Cardiac fibroblast (primary cell): ENCODE data around the gene STPG2.

Experiments
- DNase-seq, 2 donors: peaks; one replicate each; pipeline versions ENCODE4 v3.0.0 to v3.0.0-alpha.2; 2010; ENCODE audit warnings: low read depth in 2 of 2
- H3K4me3 ChIP-seq, 2 donors: replicated peaks in 1 of 2; 1 replicate in 1 of 2; 2 replicates in 1 of 2; pipeline ENCODE4 v1.5.1; 2011; ENCODE audit warnings: low read depth in 2 of 2, low read length in 2 of 2, mild to moderate bottlenecking in 2 of 2, moderate library complexity in 1 of 2
- TF ChIP-seq, protein P1 (sequence below): IDR thresholded peaks from one replicate; pipeline ENCODE4 v1.5.1; 2011; ENCODE audit warnings: low read depth, mild to moderate bottlenecking, low read length, inconsistent platforms

STPG2 gene

DNA sequence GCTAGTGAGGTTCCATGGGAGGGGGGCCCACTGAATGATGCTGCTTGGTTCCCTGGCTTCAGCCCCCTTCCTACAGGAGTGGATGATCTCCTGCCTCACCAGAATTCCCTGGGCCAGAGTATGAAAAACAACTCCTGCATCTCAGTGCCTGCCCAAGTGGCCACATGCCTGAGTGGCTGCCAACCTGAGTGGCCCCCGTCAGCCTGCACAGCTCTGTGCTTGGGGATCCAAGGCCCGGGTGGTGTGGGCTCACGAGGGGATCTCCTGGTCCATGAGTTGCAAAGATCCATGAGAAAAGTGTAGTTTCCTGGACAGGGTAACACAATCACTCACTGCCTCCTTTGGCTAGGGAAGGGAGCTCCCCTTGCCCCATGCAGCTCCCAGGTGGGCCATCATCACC lies 17.1 kb downstream of the STPG2 start:
- DNase-seq, result no peak
- TF ChIP-seq, protein P1, sequence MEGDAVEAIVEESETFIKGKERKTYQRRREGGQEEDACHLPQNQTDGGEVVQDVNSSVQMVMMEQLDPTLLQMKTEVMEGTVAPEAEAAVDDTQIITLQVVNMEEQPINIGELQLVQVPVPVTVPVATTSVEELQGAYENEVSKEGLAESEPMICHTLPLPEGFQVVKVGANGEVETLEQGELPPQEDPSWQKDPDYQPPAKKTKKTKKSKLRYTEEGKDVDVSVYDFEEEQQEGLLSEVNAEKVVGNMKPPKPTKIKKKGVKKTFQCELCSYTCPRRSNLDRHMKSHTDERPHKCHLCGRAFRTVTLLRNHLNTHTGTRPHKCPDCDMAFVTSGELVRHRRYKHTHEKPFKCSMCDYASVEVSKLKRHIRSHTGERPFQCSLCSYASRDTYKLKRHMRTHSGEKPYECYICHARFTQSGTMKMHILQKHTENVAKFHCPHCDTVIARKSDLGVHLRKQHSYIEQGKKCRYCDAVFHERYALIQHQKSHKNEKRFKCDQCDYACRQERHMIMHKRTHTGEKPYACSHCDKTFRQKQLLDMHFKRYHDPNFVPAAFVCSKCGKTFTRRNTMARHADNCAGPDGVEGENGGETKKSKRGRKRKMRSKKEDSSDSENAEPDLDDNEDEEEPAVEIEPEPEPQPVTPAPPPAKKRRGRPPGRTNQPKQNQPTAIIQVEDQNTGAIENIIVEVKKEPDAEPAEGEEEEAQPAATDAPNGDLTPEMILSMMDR, result no peak
- H3K4me3 ChIP-seq, result no peak overlapping the region

DNA sequence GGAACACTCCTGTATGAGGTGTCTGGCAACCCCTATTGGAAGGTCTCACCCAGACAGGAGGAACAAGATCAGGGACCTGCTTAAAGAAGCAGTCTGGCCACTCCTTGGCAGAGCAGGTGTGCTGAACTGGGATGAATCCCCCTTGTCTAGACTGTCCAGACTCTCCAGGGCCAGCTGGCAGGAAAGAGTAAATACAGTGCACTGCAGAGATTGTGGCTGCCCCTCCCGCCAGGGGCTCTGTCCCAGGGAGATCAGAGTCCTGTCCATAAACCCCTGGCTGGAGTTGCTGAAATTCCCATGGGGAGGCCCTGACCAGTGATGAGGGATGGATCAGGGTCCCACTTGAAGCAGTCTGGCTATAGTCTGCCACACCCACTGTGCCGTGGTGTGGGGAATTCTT lies 17.7 kb downstream of the STPG2 start:
- H3K4me3 ChIP-seq, result no peak overlapping the region
- no peak for DNase-seq
- TF ChIP-seq, protein P1, result no peak

DNA sequence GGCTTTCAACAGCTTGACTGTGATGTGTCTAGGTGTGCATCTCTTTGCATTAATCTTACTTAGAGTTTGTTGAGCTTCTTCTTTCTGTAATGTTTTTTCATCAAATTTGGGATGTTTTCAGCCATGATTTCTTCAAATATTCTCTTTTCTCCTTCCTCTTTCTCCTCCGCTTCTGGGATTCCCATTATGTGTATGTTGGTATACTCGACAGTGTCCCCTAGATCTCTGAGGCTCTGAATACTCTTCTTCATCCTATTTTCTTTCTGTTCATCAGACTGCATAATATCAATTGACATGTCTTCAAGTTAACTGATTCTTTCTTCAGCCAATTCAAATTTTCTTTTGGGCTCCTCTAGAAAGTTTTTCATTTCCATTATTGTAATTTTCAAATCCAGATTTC lies 25.9 kb downstream of the STPG2 start:
- no peak for DNase-seq
- TF ChIP-seq, protein P1, result no peak
- no peak overlapping the region for H3K4me3 ChIP-seq

DNA sequence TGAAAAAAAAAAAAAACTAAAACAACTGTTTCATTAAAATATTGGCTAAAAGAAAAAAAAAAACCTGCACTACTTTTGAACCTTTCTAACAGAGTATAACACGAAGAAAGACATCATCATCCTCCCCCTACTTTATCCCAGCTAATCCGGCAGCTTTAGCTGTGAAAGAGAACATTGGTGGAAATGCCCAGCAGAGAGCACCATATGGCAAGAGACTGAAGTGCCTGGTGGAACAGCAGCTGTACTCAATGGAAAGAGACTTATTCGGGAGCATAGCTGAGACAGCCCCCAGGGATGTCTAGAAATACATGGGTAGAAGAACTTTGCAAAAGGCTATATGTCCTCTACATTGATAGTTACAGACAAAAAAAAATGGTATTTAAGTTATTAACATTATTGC lies 30.3 kb downstream of the STPG2 start:
- DNase-seq, result peak; percentile 42 to 43
- no peak overlapping the region for H3K4me3 ChIP-seq
- TF ChIP-seq, protein P1, result peak; percentile 23

DNA sequence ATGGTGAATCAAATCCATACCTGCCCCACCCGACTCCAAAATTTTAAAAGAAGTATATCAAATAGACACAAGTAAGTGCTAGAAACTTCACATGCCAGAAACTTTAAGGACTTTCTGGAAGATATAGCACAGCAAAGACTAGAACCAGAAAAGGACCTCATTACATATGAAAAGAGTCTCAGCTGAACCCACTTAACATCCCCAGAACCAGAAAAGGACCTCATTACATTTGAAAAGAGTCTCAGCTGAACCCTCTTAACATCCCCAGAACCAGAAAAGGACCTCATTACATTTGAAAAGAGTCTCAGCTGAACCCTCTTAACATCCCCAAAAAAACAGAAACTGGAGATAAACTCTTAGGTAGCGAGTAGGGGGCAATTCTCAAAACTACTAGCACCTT lies 32.3 kb downstream of the STPG2 start:
- no peak for DNase-seq
- TF ChIP-seq, protein P1, result no peak
- H3K4me3 ChIP-seq, result no peak overlapping the region

DNA sequence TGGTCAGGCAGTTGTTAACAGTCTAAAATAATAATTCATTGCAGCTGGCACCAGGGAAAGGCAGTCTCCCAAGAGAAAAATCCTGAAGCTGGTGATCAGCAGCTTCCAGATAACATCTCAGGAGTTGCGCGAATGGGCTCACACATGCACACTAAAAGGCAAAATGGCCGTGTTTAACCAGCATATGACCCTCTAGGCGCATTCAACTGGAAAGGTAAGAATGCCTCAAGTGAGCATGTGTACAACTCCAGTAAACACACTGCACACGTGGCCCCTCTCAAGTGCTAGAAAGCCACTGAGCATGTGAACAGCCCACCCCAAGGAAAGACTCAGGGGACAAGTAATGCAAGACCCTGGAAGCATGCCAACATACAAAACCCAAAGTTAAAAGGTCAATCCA lies 33.1 kb downstream of the STPG2 start:
- no peak overlapping the region for H3K4me3 ChIP-seq
- TF ChIP-seq, protein P1, result no peak
- no peak for DNase-seq

DNA sequence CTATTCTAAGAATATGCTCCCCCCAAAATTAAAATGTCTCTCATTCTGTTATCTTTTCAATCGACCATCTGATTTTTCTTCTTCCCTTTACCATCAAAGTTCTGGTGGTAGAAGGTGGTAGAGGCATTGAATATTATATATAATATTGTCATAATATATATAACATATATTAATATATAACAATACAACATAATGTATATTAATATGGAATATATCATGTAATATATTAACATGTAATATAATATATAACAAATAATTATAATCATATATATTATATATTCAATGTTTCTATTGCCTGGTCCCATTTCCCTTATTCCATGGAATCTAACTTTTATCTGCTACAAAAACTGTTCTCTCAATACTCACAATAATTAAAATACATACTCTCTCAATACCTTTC lies 40.6 kb downstream of the STPG2 start:
- TF ChIP-seq, protein P1, result no peak
- no peak overlapping the region for H3K4me3 ChIP-seq
- no peak for DNase-seq
